Cardiac muscle cell (in vitro differentiated cells and primary cell): Measurements from ENCODE around the gene MIOX. TPM values are rescaled to one million over a fixed set of nuclear protein-coding genes. Genes with fewer than 3 reads are reported as not detected.
A peak's percentile ranks its signal among the peaks of the same experiment; 100 is the strongest.

ENCODE experiments used
- DNase-seq, 2 donors: peaks; one replicate each; pipeline versions ENCODE4 v3.0.0 to v3.0.0-alpha.2; 2010 to 2017; ENCODE audit warnings: low read depth in 1 of 2, low spot score in 1 of 2
- H3K27ac ChIP-seq: fragments of 200-600 bp; sonication (generic); 2 replicates; pipeline ENCODE4 v1.5.1; 2016
- H3K27me3 ChIP-seq: fragments of 200-600 bp; sonication (generic); 2 replicates; pipeline ENCODE4 v1.6.0; 2016; ENCODE audit warnings: control low read depth
- H3K36me3 ChIP-seq: fragments of 200-600 bp; sonication (generic); 2 replicates; pipeline ENCODE4 v1.5.1; 2016; ENCODE audit warnings: control low read depth
- H3K4me1 ChIP-seq: fragments of 200-600 bp; sonication (generic); 2 replicates; pipeline ENCODE4 v1.8.1; 2017; ENCODE audit warnings: low read depth, mild to moderate bottlenecking, mixed run types
- H3K4me3 ChIP-seq: fragments of 200-600 bp; sonication (generic); 2 replicates; pipeline ENCODE4 v1.5.1; 2016; ENCODE audit warnings: mild to moderate bottlenecking
- H3K9me3 ChIP-seq: fragments of 200-600 bp; sonication (generic); 2 replicates; pipeline ENCODE4 v1.5.1; 2017; ENCODE audit warnings: low read depth, mild to moderate bottlenecking, control low read depth
- polyA plus RNA-seq: library from polyadenylated mRNA; unstranded; fragments of >200 nt; fragmentation: Nextera tagmentation; extraction: Ambion mirVana; gene quantifications from 2 replicates; pipeline ENCODE4 v1.2.1, GENCODE V29; 2016
- total RNA-seq: library from RNA; depleted of rRNA; stranded (reverse); fragments of >200 nt; gene quantifications from 2 replicates; pipeline ENCODE4 v1.2.3, GENCODE V29; 2016
- TF ChIP-seq, protein P1 (sequence below): IDR thresholded peaks from 2 replicates; pipeline ENCODE4 v1.5.1; 2012; ENCODE audit warnings: low read depth, mild to moderate bottlenecking, low read length

Gene MIOX
- total and polyA plus RNA-seq, 2 experiments from 2014 or later: not detected

DNA sequence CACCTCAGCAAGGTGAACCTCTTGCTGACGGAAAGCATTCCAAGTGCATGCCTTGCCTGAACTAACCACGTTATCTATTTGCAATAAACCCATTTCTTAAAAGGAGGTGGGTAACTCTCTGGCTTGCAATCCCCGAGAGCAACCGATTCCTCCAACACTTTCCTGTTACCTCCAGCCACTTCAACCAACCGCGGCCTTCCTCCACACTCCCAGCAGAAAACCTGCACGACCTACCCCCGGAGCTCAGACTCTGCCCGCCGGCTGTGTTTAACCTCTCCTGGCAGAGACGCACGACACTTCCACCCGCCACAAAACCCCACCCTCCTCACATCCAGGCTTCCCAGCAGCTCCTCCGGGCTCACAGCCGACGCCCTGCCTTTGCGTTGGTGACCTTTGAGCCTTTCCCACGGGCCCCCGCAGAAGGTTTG is 38.0 kb downstream of the MIOX start:
- DNase-seq: no peak
- Histone ChIP-seq H3K4me1 (peaks cover 10% of the 10 kb centered on the region), H3K4me3 (peak overlapping the region; percentile 63), H3K36me3 (peaks cover 9% of the 10 kb centered on the region), H3K27ac (peak overlapping the region; percentile 77), H3K27me3 (peaks cover 4% of the 10 kb centered on the region), H3K9me3 (no peaks in the 10 kb centered on the region)
- TF ChIP-seq, protein P1, sequence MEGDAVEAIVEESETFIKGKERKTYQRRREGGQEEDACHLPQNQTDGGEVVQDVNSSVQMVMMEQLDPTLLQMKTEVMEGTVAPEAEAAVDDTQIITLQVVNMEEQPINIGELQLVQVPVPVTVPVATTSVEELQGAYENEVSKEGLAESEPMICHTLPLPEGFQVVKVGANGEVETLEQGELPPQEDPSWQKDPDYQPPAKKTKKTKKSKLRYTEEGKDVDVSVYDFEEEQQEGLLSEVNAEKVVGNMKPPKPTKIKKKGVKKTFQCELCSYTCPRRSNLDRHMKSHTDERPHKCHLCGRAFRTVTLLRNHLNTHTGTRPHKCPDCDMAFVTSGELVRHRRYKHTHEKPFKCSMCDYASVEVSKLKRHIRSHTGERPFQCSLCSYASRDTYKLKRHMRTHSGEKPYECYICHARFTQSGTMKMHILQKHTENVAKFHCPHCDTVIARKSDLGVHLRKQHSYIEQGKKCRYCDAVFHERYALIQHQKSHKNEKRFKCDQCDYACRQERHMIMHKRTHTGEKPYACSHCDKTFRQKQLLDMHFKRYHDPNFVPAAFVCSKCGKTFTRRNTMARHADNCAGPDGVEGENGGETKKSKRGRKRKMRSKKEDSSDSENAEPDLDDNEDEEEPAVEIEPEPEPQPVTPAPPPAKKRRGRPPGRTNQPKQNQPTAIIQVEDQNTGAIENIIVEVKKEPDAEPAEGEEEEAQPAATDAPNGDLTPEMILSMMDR: no peak

DNA sequence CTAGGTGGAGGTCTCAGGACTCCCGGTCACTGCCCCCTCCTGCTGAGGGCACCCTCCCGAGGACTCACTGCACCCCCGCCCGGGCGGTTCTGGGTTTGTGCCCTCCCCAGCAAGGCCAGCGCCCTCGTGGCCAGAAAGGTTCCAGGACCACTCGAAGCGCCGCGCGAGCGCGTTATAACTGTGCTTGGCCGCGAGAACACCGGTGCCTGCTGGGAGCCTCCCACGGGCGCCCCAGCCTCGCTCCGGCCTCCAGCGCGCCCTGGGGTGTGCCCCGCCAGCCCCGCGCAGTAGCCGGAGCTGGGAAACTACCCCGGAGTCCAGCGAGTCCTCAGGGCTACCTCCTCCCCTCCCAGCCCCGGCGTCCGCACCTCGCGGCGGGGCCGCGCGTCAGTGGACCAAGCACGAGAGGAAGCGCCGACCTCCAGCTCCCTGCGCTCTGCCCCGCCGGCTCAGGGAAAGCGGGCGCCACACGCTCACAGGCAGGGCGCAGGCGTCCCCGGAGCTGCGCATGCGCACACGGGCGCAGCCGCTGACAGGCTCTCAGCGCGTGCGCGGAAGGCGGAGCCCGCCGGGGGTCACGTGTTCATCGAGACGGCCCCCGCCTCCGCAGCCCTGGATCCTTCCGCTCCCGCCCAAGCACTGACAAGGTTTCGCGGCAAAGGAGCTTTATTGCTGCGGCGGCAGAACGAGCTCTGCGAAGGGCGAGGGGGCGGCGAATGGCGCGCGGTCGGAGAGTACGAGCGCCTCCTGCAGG is 38.6 kb downstream of the MIOX start, which contains the start of gene SCO2:
TSS of gene SCO2 (minus strand) at position 495 of the 754 bp plus-strand sequence. CDS start 1,187 bp downstream, outside the sequence.
- Histone ChIP-seq H3K27ac (peak within 1 kb of the TSS; percentile 80), H3K4me3 (peak within 1 kb of the TSS; percentile 63), H3K9me3 (no peaks in the 10 kb centered on the region), H3K27me3 (peaks cover 10% of the 10 kb centered on the region), H3K4me1 (peaks cover 10% of the 10 kb centered on the region), H3K36me3 (peaks cover 9% of the 10 kb centered on the region)
- TF ChIP-seq, protein P1: peak; percentile 45
- peak; percentile 98 to 99 for DNase-seq

DNA sequence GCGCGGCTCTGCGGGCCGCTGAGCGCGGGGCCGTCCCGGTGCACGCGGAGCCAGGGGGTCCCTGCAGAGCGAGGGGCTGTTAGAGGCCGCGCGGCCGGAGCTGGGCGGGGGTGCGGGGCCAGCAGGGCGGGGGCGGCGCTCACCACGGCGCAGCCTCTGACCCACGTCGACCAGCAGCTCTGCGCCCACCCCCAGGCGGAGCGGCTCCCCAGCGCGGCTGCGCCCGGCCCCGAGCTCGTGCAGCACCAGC is 39.1 kb downstream of the MIOX start:
- H3K27me3 ChIP-seq: peaks cover 15% of the 10 kb centered on the region
- H3K36me3 ChIP-seq: peaks cover 9% of the 10 kb centered on the region
- peak overlapping the region; percentile 63 for H3K4me3 ChIP-seq
- TF ChIP-seq, protein P1: no peak
- peaks cover 10% of the 10 kb centered on the region for H3K4me1 ChIP-seq
- no peaks in the 10 kb centered on the region for H3K9me3 ChIP-seq
- H3K27ac ChIP-seq: peak overlapping the region; percentile 80
- DNase-seq: no peak

DNA sequence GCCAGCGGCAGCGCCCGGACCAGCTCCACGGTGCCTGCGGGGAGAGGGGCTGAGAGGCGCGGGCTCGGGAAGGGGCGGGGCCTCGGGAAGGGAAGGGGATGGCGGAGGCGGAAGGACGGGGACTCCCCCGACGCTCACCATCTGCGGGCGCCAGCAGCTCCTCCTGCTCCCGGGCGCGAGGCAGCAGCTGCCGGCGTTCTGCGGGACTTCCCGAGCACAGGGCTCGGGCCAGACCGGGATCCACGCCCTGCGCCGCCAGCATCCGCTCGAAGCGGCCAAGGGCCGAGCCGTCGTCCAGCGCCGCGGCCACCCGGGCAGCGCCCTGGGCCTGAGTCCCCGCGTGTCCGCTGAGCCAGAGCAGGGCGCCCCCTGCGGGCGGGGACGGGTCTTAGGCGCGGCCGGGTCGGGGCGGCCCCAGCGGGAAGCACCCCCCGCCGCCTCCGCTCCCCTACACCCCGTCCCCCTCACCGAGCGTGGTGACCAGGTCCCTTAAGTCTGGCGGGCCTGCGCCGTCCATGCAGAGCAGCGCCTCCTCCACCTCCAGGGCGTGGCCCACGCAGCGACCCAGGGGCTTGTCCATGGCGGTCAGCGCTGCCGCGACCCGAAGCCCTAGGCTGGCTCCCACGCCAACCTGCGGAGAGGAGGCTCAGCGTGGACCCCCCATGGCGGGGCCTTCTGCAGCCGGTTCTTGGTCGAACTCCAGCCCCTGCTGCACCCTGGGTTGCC is 39.6 kb downstream of the MIOX start:
- Histone ChIP-seq H3K4me1 (peaks cover 10% of the 10 kb centered on the region), H3K36me3 (peaks cover 9% of the 10 kb centered on the region), H3K27me3 (peaks cover 20% of the 10 kb centered on the region), H3K4me3 (peak overlapping the region; percentile 63), H3K27ac (peak overlapping the region; percentile 80), H3K9me3 (no peaks in the 10 kb centered on the region)
- TF ChIP-seq, protein P1: peak; percentile 41
- peak; percentile 82 to 84 for DNase-seq

DNA sequence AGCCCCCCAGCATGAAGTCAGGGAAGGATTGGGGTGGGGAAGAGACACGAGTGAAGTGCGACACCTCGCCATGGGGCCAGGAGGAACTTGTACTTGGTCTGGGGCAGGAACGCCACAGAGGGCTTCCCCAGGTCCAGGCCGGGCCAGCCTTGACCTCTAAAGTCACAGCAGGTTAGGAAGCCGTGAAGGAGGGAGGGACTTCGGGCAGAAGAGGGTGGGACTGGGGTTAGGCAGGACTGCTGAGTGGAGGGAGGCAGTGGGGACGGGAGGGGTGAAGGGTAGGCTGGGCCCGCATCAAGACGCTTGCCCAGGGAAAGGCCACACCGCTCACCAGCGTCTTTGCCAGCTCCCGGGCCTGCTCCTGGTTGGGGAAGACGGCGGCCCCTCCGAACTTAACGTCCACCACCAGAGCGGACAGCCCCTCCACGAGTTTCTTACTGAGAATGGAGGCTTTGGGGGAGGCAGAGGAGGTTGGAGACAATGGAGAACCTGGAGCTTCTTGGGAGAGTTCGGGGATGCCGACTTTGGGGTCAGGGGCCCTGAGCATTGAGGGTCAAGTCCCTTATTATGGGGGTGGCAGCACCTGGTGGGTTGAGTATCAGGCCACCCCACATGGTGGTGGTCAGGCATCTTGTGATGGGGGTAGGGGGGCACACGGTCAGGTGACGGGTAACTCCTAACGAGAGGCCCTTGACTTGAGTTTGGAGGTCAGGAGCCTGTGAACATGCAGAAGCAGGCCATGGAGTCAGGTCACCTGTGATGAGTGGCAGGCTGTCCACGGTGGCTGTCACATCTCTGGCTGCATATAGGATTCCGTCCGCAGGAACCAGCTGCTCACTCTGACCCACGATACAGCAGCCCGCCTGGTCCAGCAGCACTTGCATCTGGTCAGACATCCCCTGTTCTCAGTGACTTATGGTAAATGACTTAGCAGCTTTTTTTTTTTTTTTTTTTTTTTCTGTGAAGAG is 40.5 kb downstream of the MIOX start:
- peak; percentile 54 to 67 for DNase-seq
- Histone ChIP-seq H3K27ac (peak overlapping the region; percentile 80), H3K4me3 (peak overlapping the region; percentile 63), H3K36me3 (peaks cover 7% of the 10 kb centered on the region), H3K9me3 (no peaks in the 10 kb centered on the region), H3K27me3 (peaks cover 27% of the 10 kb centered on the region), H3K4me1 (peaks cover 10% of the 10 kb centered on the region)
- TF ChIP-seq, protein P1: no peak
